GM18502 (cell line): ENCODE results near the gene KCNK17.

Experiments used
- ATAC-seq: cut with Tn5 transposase; IDR thresholded peaks from one replicate; pipeline ENCODE4 v1.9.1; 2021; ENCODE audit warnings: mild to moderate bottlenecking; ENCODE audit not compliant: unreplicated experiment, poor library complexity

KCNK17 gene

GRCh38 chr6:39339096-39339867, 25.1 kb upstream of the KCNK17 start:
- no peak for ATAC-seq

DNA sequence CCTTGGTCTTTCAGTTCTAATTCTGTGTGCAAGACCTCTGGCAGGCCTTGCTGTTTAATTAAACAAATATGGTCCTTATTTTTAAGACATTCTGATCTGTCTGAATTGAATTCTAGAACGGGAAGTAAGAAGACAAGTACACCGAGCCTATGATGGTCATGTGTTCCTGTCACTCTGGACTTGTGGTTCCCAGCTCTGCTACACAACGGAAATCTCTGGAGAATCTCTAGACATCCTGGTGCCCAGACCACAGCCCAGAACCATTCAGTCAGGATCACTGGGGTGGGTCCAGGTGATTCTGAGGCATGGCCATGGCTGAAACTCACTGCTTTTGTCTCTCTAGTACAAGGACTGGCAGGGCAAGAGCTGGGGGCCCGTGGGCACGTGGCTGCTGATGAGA, 24.2 kb upstream of the KCNK17 start:
- ATAC-seq = no peak

DNA sequence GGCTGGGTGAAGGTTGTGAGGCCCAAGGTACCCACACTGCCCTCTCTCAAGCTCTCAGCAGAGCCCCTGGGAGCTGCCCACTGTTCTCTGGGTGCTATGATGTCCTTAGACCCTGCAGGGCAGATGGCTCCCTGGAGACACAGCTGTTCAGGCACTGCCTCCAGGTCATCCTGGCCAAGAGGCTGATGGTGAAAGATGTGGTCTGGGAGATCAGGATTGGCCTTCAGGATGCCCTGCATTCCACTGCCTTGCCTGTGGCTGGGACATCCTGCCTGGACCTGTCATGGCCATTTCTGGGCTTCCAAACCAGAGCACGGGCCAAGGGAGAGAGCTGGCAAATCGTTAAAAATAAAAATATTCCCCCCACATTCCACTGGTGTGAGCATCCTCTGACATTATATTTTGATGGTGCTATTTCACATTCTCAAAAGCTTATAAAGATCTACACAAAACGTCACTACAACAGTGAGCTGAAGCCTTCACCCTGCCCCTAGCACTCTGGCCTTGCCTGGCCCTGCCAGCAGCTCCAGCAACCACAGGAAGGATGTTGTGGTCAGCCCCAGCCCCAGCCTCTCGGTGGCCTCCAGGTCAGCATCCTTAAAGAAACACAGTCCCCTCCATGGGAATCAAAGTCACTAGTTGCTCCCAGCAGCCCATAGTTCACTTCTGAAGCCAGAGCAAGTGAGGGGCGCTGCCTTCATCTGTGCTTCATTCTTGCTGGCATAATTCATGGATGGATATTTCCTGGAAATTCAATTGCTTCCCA, 21.7 kb upstream of the KCNK17 start:
- no peak for ATAC-seq

GRCh38 chr6:39333644-39334438, 19.6 kb upstream of the KCNK17 start:
- ATAC-seq = no peak

DNA sequence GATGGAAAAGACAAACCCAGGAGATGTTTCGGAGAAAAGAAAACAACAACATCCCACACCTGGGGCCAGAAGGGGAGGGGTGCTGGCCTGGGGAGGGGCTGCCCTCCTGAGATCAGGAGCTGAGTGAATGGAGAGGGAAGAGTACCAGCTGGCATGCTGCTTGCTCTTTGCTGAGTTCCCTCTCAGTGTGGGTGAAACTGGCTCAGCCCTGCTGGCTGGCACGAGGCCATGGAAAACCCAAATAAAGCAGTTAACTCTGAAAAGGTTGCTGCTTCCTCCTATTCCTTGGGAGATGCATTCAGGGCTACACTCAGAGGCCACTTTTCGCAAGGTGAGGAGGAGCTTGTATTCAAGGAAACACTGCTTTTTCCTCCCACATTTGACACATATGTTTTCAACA, 16.3 kb upstream of the KCNK17 start:
- ATAC-seq = peak; percentile 4

- ATAC-seq = peak; percentile 81
Measured at GRCh38 chr6:39330057-39330456, 15.8 kb upstream of the KCNK17 start.

- no peak for ATAC-seq
Measured at GRCh38 chr6:39328066-39328465, 13.8 kb upstream of the KCNK17 start.

DNA sequence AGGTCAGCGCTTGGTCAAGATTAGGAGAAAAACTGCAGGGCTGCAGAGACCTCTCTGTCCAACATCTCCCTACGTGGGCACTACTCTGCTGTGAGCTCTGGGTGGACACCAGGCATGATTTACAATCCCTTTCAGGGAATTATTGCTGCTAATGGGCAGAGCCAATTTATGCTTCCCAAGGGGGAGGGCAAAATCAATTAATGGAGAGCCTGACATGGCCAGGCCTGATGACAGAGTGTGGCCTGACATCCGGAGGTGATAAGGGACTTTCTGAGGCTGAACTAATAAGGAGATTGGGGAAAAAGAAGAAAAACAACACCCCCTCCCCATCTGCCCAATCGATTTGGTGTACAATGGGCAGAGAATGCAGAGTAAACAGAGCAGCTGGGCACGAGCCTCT, 13.3 kb upstream of the KCNK17 start:
- no peak for ATAC-seq

DNA sequence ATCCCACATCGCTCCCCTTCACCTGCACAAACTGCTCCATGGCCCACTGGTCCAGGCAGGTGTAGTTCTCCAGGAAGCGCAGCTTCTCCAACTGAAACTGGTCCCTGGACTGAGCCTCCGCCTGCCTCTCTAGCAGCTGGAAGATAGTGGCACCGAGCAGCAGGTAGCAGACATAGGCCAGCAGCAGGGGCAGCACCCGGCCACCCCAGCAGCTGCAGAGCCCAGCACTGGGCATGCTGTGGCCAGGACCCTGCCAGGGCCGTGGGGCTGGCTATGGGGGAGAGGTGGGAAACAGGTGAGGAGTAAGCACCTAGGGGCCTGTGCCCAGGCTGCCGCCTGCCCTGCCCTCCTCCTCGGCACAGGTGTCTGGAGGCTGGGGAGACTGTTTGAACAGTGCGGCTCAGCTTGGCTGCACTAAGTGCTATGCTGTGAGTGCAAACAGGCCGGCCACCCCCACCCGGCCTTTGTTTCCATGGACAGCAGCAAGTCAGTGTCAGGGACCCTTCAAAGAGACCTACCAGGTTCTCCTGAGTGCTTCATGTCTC, 8.2 kb upstream of the KCNK17 start, which contains the start of gene KCNK16:
KCNK16 (minus strand) TSS at position 397 of the 545 bp plus-strand sequence; CDS start at position 235, 162 bp downstream.
- ATAC-seq = no peak

GRCh38 chr6:39321761-39322160, 7.5 kb upstream of the KCNK17 start:
- ATAC-seq = no peak

DNA sequence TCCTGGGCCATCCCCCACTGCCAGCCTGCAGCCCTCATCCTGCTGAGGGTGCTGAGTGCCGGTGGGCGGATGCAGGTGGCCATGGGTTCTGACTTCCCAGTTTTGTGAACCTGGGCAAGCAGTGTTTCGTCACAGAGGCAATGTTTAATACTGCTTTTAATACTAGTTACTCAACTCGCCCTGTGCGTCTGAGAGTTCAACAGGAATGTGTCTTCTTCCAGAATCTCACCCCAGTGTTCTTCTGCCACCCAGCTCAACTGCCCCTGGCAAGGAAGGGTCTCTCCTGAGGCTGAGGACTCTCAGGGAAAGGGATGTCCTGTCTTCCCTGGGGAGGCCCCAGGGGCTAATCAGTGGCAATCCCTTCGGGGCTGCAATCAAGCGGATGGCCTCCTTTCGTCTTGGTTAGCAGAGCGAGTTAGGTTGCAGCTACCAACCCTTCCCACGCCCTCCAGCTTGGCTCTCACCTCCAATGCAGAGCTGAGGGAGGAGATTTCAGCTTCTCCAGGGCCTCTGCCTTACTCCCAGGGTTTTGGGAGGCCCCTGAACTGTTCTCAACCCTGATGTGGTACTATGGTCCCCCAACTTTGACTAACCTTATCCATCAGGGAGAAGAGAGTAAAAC, 6.3 kb upstream of the KCNK17 start:
- ATAC-seq = no peak

GRCh38 chr6:39319621-39320362, 5.6 kb upstream of the KCNK17 start:
- ATAC-seq = no peak

DNA sequence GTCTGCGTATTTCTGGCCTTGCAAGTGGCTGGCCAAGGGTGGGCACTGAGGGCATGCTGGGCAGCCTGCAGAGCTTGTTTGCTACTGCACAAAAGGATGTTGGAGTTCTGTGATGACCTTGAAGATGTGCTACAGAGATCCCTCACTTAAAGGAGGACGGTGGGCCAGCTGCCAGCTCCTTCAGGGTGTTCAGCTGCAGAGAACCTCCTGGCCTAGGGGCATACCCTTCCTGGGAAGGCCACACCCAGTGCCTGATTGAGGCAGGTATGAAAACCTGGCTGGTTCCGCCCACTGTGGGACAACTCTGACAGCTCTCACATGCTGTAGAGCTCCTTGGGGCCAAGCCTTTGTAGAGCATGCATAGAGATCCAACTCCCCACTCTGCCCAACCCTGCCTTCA, 3.0 kb upstream of the KCNK17 start:
- ATAC-seq = no peak

- ATAC-seq = no peak
Measured at GRCh38 chr6:39313526-39314272, 520 bp downstream of the KCNK17 start.

GRCh38 chr6:39312912-39313525, 1.2 kb downstream of the KCNK17 start:
- ATAC-seq = no peak

DNA sequence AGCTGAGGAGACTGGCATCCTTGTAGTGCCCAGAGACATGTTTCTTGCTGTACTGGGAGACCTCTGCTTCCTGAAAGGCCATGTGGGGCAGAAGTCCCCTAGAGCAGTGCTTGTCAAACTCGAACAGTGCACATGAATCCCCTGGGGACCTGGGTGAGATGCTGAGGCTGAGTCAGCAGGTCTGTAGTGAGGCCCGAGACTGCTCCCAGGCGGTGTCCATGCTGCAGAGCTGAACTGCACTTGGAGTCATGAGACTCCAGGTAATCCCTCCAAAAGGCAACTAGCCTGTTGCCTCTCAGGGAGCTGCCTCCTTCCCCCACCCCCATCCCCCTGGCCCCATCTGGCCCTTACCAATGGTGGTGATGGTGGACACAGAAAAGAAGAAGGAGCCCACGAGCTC, 3.7 kb downstream of the KCNK17 start:
- ATAC-seq = no peak

DNA sequence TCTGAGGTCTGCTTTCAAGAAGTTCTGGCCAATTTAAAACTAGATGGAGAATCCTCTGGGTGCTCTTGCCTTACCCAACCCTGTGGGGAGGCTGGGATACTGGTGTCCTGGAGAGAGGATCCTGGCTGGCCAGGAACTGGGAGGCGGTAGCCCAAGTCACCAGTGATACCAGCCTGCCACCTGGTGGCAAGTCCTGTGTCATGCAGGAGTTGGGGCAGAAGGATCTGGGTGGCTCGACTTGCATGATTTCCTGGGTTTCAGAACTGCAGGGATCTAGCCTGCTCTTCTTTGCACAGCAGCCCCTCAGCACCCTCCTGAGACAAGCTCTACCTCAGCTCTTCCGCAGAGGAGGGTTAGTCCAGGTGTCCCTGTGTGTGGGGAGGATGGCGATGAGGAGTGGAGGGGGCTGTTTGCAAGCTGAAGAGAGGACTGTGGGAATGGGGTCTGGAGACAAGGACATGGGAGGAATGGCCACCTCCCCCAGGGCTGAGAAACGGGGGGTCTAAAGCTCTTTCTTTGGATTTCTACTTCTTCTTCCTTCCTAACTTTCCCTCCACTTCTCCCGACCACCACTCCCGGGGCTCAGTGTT, 4.2 kb downstream of the KCNK17 start:
- ATAC-seq = no peak

GRCh38 chr6:39307462-39307861, 6.8 kb downstream of the KCNK17 start:
- ATAC-seq = no peak
